K562 (cell line): ENCODE data around the gene PDE6G. TPM values are rescaled to one million over a fixed set of nuclear protein-coding genes. Genes with fewer than 3 reads are reported as not detected.
A peak's percentile ranks its signal among the peaks of the same experiment; 100 is the strongest.

Experiments used
- ARID2 ChIP-seq: fragments of 450-650 bp; IDR thresholded peaks from 2 replicates; pipeline ENCODE4 v1.6.1; 2017; ENCODE audit warnings: antibody characterized with exemption, mild to moderate bottlenecking
- ATF4 ChIP-seq: fragments of 450-650 bp; formaldehyde crosslinking; IDR thresholded peaks from 2 replicates; pipeline ENCODE4 v1.4.0; 2022; ENCODE audit warnings: mild to moderate bottlenecking, moderate library complexity
- BCLAF1 ChIP-seq, 2 experiments: fragments of 450-650 bp in 1 of 2; IDR thresholded peaks; 2 replicates each; pipeline ENCODE4 v1.6.1; 2011 to 2017; ENCODE audit warnings: low read depth in 2 of 2, antibody characterized with exemption in 1 of 2, borderline replicate concordance in 1 of 2, low read length in 1 of 2, mild to moderate bottlenecking in 1 of 2, mixed read lengths in 1 of 2; ENCODE audit not compliant: control insufficient read depth in 1 of 2
- GABPA ChIP-seq: fragments of 200-800 bp; sonication (Bioruptor generic); conservative IDR thresholded peaks from 2 replicates; pipeline ENCODE4 v1.6.1; 2016; ENCODE audit warnings: low read depth, missing genetic modification characterization, missing compliant biosample characterization
- GABPB2 ChIP-seq: fragments of 250-450 bp; sonication (Bioruptor Pico); conservative IDR thresholded peaks from 2 replicates; pipeline ENCODE4 v1.5.1; 2021; ENCODE audit warnings: mild to moderate bottlenecking
- HCFC1 ChIP-seq: IDR thresholded peaks from 2 replicates; pipeline ENCODE4 v1.6.1; 2012; ENCODE audit warnings: low read depth, low read length, improper control_type of control experiment
- HES1 ChIP-seq: fragments of 450-650 bp; IDR thresholded peaks from 2 replicates; pipeline ENCODE4 v1.6.1; 2016; ENCODE audit warnings: low read depth, mild to moderate bottlenecking, moderate library complexity
- MAX ChIP-seq: sonication (generic); formaldehyde crosslinking; IDR thresholded peaks from 2 replicates; pipeline ENCODE4 v1.9.0; 2022; ENCODE audit warnings: mild to moderate bottlenecking, missing genetic modification reagents
- MTA3 ChIP-seq: fragments of 450-650 bp; formaldehyde crosslinking; IDR thresholded peaks from 2 replicates; pipeline ENCODE4 v1.6.1; 2017; ENCODE audit warnings: mild to moderate bottlenecking, borderline replicate concordance
- MYC ChIP-seq, 2 experiments: fragments of 250-450 bp in 1 of 2; sonication (Bioruptor Pico) in 1 of 2; IDR thresholded peaks; 2 replicates each; pipeline versions ENCODE4 v1.5.1 to v1.6.1; 2012 to 2021; ENCODE audit warnings: low read depth in 2 of 2, borderline replicate concordance in 1 of 2, improper control_type of control experiment in 1 of 2, low read length in 1 of 2, mild to moderate bottlenecking in 1 of 2, moderate library complexity in 1 of 2
- RBM14 ChIP-seq: fragments of 200-400 bp; formaldehyde crosslinking; IDR thresholded peaks from 2 replicates; pipeline ENCODE4 v1.6.1; 2018; ENCODE audit warnings: low read depth, mild to moderate bottlenecking, low read length, moderate library complexity, borderline replicate concordance; ENCODE audit not compliant: insufficient read depth
- SIN3B ChIP-seq: fragments of 450-650 bp; IDR thresholded peaks from 2 replicates; pipeline ENCODE4 v1.6.1; 2017; ENCODE audit warnings: low read depth, mild to moderate bottlenecking, moderate library complexity
- TEAD1 ChIP-seq, 2 experiments: fragments of 450-650 bp in 1 of 2; sonication (generic) in 1 of 2; formaldehyde crosslinking; IDR thresholded peaks; 2 replicates each; pipeline versions ENCODE4 v1.4.0 to v1.8.0; 2020 to 2022; ENCODE audit warnings: mild to moderate bottlenecking in 2 of 2, missing genetic modification reagents in 1 of 2
- ZNF121 ChIP-seq: sonication (generic); formaldehyde crosslinking; conservative IDR thresholded peaks from 2 replicates; pipeline ENCODE4 v1.8.0; 2022; ENCODE audit warnings: missing genetic modification reagents
- polyA plus RNA-seq, 8 experiments: library from polyadenylated mRNA; depleted of rRNA in 4 of 8; stranded (reverse) in 5 of 8; unstranded in 3 of 8; fragments of >200 nt; fragmentation: Nextera tagmentation in 2 of 8; fragmentation: Illumina TruSeq in 1 of 8; extraction: Ambion mirVana in 2 of 8; extraction: Trizol in 1 of 8; gene quantifications; 2 replicates each; pipeline versions ENCODE4 v1.2.1 to v1.2.3, GENCODE V29; 2011 to 2014; ENCODE audit warnings: inconsistent platforms in 1 of 8, missing spikeins in 1 of 8
- total RNA-seq, 7 experiments: library from RNA; depleted of rRNA in 6 of 7; stranded (reverse); fragments of >200 nt in 6 of 7; fragmentation: Illumina TruSeq in 2 of 7; extraction: Trizol in 2 of 7; gene quantifications; 2 replicates each; pipeline versions ENCODE4 v1.2.1 to v1.2.3, GENCODE V29; 2011 to 2021; ENCODE audit warnings: low replicate concordance in 1 of 7
- TF ChIP-seq, protein P1 (sequence below): fragments of 250-450 bp; sonication (Bioruptor Pico); IDR thresholded peaks from 2 replicates; pipeline ENCODE4 v1.9.0; 2021; ENCODE audit warnings: mild to moderate bottlenecking, inconsistent platforms
- TF ChIP-seq, protein P2 (sequence below): fragments of 200-800 bp; sonication (Bioruptor generic); IDR thresholded peaks from 2 replicates; pipeline ENCODE4 v1.6.1; 2017; ENCODE audit warnings: missing genetic modification characterization, missing compliant biosample characterization

The PDE6G gene
- total and polyA plus RNA-seq, 9 of the 15 experiments (the other 6 are each of a cell fraction or from before 2014, with no cell fraction given) = 0.14 to 0.59 TPM; not detected in 7

- 0 out of 2 replicates have a peak, but pooled peaks have one; percentile 12 for TF ChIP-seq ATF4 (CRISPR knock-in tag)
- TF ChIP-seq, protein P1, sequence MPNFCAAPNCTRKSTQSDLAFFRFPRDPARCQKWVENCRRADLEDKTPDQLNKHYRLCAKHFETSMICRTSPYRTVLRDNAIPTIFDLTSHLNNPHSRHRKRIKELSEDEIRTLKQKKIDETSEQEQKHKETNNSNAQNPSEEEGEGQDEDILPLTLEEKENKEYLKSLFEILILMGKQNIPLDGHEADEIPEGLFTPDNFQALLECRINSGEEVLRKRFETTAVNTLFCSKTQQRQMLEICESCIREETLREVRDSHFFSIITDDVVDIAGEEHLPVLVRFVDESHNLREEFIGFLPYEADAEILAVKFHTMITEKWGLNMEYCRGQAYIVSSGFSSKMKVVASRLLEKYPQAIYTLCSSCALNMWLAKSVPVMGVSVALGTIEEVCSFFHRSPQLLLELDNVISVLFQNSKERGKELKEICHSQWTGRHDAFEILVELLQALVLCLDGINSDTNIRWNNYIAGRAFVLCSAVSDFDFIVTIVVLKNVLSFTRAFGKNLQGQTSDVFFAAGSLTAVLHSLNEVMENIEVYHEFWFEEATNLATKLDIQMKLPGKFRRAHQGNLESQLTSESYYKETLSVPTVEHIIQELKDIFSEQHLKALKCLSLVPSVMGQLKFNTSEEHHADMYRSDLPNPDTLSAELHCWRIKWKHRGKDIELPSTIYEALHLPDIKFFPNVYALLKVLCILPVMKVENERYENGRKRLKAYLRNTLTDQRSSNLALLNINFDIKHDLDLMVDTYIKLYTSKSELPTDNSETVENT (CRISPR knock-in tag) = peak; percentile 95
- 0 out of 2 replicates have a peak, but pooled peaks have one; percentile 13 for TF ChIP-seq RBM14
- peak; percentile 94 for TF ChIP-seq GABPA
- no peak for TF ChIP-seq ARID2
- TF ChIP-seq, protein P2, sequence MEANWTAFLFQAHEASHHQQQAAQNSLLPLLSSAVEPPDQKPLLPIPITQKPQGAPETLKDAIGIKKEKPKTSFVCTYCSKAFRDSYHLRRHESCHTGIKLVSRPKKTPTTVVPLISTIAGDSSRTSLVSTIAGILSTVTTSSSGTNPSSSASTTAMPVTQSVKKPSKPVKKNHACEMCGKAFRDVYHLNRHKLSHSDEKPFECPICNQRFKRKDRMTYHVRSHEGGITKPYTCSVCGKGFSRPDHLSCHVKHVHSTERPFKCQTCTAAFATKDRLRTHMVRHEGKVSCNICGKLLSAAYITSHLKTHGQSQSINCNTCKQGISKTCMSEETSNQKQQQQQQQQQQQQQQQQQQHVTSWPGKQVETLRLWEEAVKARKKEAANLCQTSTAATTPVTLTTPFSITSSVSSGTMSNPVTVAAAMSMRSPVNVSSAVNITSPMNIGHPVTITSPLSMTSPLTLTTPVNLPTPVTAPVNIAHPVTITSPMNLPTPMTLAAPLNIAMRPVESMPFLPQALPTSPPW (CRISPR knock-in tag) = peak; percentile 76
- TF ChIP-seq MTA3 = no peak
- TF ChIP-seq ZNF121 = no peak
- TF ChIP-seq SIN3B = peak; percentile 95
- peak in 1 of 2 experiments; percentile 78; a peak in 1 of 4 replicates for TF ChIP-seq BCLAF1 (IDR thresholded peaks at IDR 0.05; ENCODE audit: borderline replicate concordance in 1 of 2, control insufficient read depth in 1 of 2, low read depth in 2 of 2, low read length in 1 of 2)
- peak; percentile 82 for TF ChIP-seq MYC (IDR thresholded peaks at IDR 0.05; ENCODE audit: low read depth, low read length)
- TF ChIP-seq MYC (CRISPR knock-in tag; IDR thresholded peaks at IDR 0.05; ENCODE audit: borderline replicate concordance, low read depth) = no peak
- peak; percentile 6; the same call in 1 of the 2 replicates for TF ChIP-seq MAX (CRISPR knock-in tag)
- TF ChIP-seq HES1 = no peak
- TF ChIP-seq TEAD1 (CRISPR knock-in tag; IDR thresholded peaks at IDR 0.05) = peak in 1 of 2 experiments; percentile 40; a peak in 1 of 4 replicates
- no peak for TF ChIP-seq GABPB2 (CRISPR knock-in tag)
- TF ChIP-seq HCFC1 = peak; percentile 83
Observed at GRCh38 chr17:81636505-81637288, 19.6 kb downstream of the PDE6G start, which contains the start of the genes NPLOC4 and TSPAN10 (continued).
